ENCODE data around the gene PPWD1.

The PPWD1 gene

DNA sequence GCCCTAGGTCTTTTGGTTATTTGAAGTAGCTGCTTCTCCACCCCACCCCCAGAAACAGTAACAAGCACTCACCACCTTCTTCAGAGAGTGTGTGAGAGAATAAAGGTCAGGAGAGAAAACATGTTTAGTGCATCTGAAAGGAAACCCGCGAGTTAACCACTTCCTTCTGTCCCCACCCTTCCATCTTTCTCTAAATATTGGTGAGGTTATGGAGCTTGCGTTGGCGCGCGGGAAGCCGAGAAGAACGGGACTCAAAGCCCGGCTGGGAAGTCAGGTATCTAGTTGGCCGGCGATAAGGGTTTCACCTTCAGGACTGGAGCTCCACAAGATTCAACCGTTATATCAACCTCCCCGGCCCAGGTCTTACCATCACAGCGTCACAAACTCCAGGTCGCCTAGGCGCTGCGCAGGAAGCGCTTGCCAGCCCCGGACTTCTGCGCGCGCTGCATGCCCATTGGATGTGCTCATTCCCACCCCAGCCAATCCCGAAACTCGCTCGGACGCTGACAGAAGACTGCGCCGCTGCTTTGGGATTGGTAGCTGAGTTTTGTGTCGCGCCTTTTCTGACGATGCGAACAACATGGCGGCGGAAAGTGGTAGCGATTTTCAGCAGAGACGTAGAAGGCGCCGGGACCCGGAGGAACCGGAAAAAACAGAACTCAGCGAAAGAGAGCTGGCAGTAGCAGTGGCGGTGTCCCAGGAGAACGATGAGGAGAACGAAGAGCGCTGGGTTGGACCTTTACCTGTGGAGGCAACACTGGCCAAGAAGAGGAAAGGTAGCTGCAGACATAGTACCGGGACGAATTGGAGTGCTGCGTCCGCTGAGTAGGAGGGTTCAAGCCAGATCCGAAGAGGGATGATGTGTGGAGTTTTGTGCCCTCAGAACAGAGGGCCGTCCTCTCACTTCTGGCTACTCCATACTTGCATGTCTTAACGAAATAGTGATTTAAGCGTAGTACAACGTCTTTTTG is at the start of gene PPWD1, which contains the start of gene CENPK:
Gene PPWD1 (plus strand): TSS at position 566 of the 971 bp plus-strand sequence. CDS start 15 bp downstream, at position 581.
Gene CENPK (minus strand): TSS at position 438 of the 971 bp plus-strand sequence. CDS start 8,261 bp downstream, outside the sequence.
- TF ChIP-seq, protein P1, sequence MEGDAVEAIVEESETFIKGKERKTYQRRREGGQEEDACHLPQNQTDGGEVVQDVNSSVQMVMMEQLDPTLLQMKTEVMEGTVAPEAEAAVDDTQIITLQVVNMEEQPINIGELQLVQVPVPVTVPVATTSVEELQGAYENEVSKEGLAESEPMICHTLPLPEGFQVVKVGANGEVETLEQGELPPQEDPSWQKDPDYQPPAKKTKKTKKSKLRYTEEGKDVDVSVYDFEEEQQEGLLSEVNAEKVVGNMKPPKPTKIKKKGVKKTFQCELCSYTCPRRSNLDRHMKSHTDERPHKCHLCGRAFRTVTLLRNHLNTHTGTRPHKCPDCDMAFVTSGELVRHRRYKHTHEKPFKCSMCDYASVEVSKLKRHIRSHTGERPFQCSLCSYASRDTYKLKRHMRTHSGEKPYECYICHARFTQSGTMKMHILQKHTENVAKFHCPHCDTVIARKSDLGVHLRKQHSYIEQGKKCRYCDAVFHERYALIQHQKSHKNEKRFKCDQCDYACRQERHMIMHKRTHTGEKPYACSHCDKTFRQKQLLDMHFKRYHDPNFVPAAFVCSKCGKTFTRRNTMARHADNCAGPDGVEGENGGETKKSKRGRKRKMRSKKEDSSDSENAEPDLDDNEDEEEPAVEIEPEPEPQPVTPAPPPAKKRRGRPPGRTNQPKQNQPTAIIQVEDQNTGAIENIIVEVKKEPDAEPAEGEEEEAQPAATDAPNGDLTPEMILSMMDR (conservative IDR thresholded peaks at IDR 0.05; ENCODE audit: low read length) = no peak
- peak within 1 kb of the TSS; percentile 95 for H3K4me3 ChIP-seq (ENCODE audit: low read length)
- DNase-seq (ENCODE audit: low read depth) = peak; percentile 91

DNA sequence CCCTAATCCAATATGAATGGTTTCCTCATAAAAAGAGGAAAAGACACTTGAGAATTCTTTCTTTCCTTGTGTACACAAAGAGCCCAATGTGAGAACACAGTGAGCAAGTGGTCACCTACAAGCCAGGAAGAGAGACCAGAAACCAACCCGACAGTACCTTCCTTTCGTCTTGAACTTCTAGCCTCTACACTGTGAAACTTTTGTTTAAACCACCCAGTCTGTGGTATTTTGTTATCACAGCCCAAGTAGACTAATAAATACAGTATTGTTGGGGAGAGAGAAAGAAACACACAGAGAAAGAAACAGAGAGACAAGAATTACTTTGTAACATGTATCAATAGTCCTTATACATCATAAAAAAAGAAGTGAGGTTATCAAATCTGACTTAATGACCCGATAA is 37.4 kb upstream of the PPWD1 start:
- TF ChIP-seq, protein P1 (conservative IDR thresholded peaks at IDR 0.05; ENCODE audit: low read length) = no peak
- no peak overlapping the region for H3K4me3 ChIP-seq (ENCODE audit: low read length)
- no peak for DNase-seq (ENCODE audit: low read depth)

DNA sequence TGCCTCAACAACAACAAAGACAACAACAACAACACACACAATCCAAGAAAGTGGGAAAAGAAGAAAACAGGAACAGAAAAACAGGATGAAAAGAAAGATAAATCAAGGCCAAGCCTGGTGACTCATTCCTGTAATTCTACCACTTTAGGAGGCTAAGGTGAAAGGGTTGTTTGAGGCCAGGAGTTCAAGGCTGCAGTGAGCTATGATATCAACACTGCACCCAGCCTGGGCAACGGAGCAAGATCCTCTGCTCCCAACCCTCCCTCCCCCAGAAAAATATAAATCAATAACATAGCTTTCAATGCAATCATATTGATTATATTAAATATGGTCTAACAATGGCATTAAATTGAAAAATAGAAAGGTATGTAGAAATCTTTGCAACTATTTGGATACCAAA is 32.2 kb upstream of the PPWD1 start:
- no peak overlapping the region for H3K4me3 ChIP-seq (ENCODE audit: low read length)
- TF ChIP-seq, protein P1 (conservative IDR thresholded peaks at IDR 0.05; ENCODE audit: low read length) = no peak
- no peak for DNase-seq (ENCODE audit: low read depth)

DNA sequence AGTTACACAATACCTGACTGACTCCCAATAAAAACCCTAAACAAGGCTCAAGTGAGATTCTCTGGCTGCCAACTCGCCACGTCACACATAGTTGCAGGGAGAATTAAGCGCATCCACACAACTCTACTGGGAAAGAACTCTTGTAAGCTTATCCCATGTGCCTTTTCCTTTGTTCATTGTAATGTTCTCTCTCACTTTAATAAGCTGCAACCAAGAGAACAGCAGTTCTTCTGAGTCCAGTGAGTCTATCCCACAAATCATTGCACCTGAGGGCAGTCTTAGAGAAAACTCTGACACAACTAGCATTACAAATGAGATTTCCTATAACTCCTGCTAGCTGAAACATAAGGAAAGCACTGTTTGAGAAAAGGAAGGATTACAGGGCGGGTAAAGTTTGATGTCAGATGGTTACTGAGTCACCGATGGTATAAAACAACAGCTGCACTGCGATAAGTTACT is 27.5 kb upstream of the PPWD1 start:
- DNase-seq (ENCODE audit: low read depth) = peak; percentile 2
- H3K4me3 ChIP-seq (ENCODE audit: low read length) = no peak overlapping the region
- TF ChIP-seq, protein P1 (conservative IDR thresholded peaks at IDR 0.05; ENCODE audit: low read length) = no peak

DNA sequence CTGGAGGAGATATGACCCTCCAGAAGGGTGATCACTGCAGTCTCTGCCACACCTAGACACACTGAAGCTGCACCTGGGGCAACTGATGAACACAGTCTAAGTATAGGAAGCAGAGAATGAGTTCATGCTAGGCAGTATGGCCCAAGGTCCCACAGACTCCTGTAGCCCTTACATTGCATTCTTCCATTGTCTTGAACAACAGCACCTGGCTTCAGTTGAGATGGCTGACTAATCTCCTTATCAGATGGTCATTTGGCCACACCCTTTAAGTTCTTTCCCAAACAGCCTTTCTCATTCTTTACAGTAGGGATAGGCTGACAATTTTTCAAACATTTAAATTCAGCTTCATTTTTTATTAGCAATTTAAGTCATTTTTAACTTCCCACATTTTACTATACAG is 23.3 kb upstream of the PPWD1 start:
- no peak for DNase-seq (ENCODE audit: low read depth)
- H3K4me3 ChIP-seq (ENCODE audit: low read length) = no peak overlapping the region
- TF ChIP-seq, protein P1 (conservative IDR thresholded peaks at IDR 0.05; ENCODE audit: low read length) = no peak

DNA sequence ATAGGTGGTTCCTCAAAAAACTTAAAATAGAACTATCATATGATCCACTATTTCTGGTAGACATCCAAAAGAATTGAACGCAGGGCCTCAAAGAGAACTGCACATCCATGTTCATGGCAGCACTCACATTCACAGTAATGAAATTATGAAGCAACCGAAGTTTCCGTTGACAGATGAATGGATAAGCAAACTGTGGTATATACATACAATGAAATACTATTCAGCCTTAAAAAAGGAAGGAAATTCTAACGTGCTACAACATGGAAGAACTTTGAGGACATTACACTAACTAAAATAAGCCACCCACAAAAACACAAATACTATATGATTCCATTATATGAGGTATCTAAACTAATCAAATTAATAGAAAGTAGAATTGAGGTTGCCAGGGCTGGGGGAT is 18.6 kb upstream of the PPWD1 start:
- TF ChIP-seq, protein P1 (conservative IDR thresholded peaks at IDR 0.05; ENCODE audit: low read length) = no peak
- no peak for DNase-seq (ENCODE audit: low read depth)
- no peak overlapping the region for H3K4me3 ChIP-seq (ENCODE audit: low read length)

DNA sequence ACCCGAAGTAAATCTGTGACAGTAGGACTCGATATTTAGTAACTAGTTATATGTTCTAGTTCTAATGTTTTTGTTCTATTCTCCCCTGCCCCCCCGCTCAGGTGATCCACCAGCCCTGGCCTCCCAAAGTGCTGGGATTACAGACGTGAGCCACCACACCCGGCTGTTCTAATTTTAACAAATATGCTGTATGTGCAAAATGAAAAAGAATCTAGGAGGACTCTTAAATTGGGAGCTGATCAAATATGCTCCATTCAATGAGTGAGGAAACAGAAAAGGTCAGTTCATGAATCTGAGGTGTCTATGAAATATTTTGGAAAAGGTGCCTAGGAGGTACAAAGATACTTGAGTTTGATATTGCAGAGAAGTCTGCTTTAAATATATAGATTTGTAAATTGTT is 17.0 kb upstream of the PPWD1 start:
- TF ChIP-seq, protein P1 (conservative IDR thresholded peaks at IDR 0.05; ENCODE audit: low read length) = no peak
- H3K4me3 ChIP-seq (ENCODE audit: low read length) = no peak overlapping the region
- no peak for DNase-seq (ENCODE audit: low read depth)
